ENCODE results near the gene SLC29A4. TPM values are rescaled to one million over a fixed set of nuclear protein-coding genes. Genes with fewer than 3 reads are reported as not detected.

Gene SLC29A4
- total and polyA plus RNA-seq, 2 of the 4 experiments (the other 2 are of a cell fraction): 2.3 to 7.6 TPM

DNA sequence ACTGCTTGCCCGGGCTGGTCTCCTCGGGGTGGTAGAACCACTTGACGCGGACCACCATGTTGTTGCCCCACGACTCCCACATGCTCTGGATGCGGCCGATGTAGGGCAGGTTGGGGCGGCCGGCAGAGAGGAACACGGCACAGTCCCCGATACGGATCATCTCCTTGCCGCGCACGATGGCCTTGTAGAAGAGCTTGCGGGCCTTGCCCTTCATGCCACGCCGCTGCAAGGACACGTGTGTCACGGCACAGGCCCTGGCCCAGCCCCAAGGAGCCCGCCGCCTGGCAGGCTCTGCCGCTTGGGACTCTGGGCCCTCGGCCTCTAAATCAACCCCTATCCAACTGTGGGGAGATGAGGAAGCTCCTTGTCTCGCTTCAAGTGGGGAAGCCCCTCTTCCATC, 26.4 kb downstream of the SLC29A4 start:
- H3K9ac ChIP-seq (ENCODE audit: low read depth, low read length): no peak overlapping the region
- ChIA-PET CTCF (no interaction called here), POLR2A (ENCODE audit: unreplicated experiment) (no interaction called here)
- H4K91ac ChIP-seq (ENCODE audit: insufficient read depth, low read depth, low read length): no peak overlapping the region
- no peak overlapping the region for H3K56ac ChIP-seq (ENCODE audit: extremely low read depth, insufficient read depth, low read length)
- H2BK15ac ChIP-seq (ENCODE audit: low read depth, low read length): no peak overlapping the region
- peaks cover 5% of the 10 kb centered on the region for H3K9me1 ChIP-seq (ENCODE audit: insufficient read depth, low read length)
- no peak overlapping the region for H3K27ac ChIP-seq (ENCODE audit: insufficient read depth, low read length)
- H4K8ac ChIP-seq (ENCODE audit: low read depth in 2 of 2, low read length in 2 of 2): no peak overlapping the region
- H3K27me3 ChIP-seq (ENCODE audit: control insufficient read depth, insufficient read depth, low read length): no peaks in the 10 kb centered on the region
- dilution Hi-C loops (cut with HindIII; ENCODE audit: low sequenced_read_pairs, unreplicated experiment) (no loop called here), in situ Hi-C loops (cut with MboI; ENCODE audit: low sequenced_read_pairs) (no loop called here), intact Hi-C loops (cut with micrococcal nuclease) (no loop called here)
- peaks cover 45% of the 10 kb centered on the region for H3K36me3 ChIP-seq (ENCODE audit: control insufficient read depth, insufficient read depth, low read length)
- H4K5ac ChIP-seq (ENCODE audit: low read depth, low read length): no peak overlapping the region
- no peak overlapping the region for H3K18ac ChIP-seq (ENCODE audit: low read depth, low read length)
- no peak overlapping the region for H2BK5ac ChIP-seq (ENCODE audit: low read depth, low read length, poor library complexity, severe bottlenecking)
- no peak overlapping the region for H2AK5ac ChIP-seq (ENCODE audit: low read depth, low read length)
- H2AK9ac ChIP-seq (replicated peaks; ENCODE audit: low read depth, low read length, poor library complexity): no peak overlapping the region
- H2AFZ ChIP-seq (replicated peaks; ENCODE audit: low read length, poor library complexity): no peak overlapping the region
- H3K9me3 ChIP-seq (ENCODE audit: control insufficient read depth, insufficient read depth, low read length): no peaks in the 10 kb centered on the region
- no peak overlapping the region for H3K4ac ChIP-seq (ENCODE audit: low read depth, low read length)
- peaks cover 5% of the 10 kb centered on the region in 2 experiments; a peak in 3 of 4 replicates for H3K79me1 ChIP-seq (ENCODE audit: low read depth in 1 of 2, low read length in 2 of 2)
- no peak overlapping the region for H3K4me2 ChIP-seq (ENCODE audit: low read depth, low read length)
- no peak overlapping the region for H2BK20ac ChIP-seq (ENCODE audit: low read depth, low read length)
- BruUV-seq (replicated peaks): no TSS peak
- H3K4me3 ChIP-seq (ENCODE audit: insufficient read depth, low read depth, low read length): no peak overlapping the region
- no peak overlapping the region for H2BK120ac ChIP-seq (ENCODE audit: low read depth, low read length)
- WGBS, 2 experiments (ENCODE audit: extremely low coverage in 2 of 2, insufficient read length in 1 of 2): 93% methylated on average over 8 of the region's 25 CpGs; no CpG with 5 or more reads in 1 of the 2 experiments
- H3K4me1 ChIP-seq (ENCODE audit: control insufficient read depth, insufficient read depth, low read length): no peaks in the 10 kb centered on the region
- DNase-seq (no peak), ATAC-seq (ENCODE audit: low read depth) (no peak)
- H3K23ac ChIP-seq (ENCODE audit: low read depth, low read length): no peak overlapping the region
- H4K20me1 ChIP-seq (ENCODE audit: insufficient read depth, low read length): peaks cover 6% of the 10 kb centered on the region; the same call in 1 of the 2 replicates
- H3K14ac ChIP-seq (replicated peaks; ENCODE audit: low read depth, low read length): no peak overlapping the region
- no peak for TF ChIP-seq RCOR1 (IDR thresholded peaks at IDR 0.05; ENCODE audit: insufficient replicate concordance, low read length)
- no peak for TF ChIP-seq RFX5 (IDR thresholded peaks at IDR 0.05; ENCODE audit: low read depth, low read length)
- TF ChIP-seq, protein P1, sequence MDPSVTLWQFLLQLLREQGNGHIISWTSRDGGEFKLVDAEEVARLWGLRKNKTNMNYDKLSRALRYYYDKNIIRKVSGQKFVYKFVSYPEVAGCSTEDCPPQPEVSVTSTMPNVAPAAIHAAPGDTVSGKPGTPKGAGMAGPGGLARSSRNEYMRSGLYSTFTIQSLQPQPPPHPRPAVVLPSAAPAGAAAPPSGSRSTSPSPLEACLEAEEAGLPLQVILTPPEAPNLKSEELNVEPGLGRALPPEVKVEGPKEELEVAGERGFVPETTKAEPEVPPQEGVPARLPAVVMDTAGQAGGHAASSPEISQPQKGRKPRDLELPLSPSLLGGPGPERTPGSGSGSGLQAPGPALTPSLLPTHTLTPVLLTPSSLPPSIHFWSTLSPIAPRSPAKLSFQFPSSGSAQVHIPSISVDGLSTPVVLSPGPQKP (IDR thresholded peaks at IDR 0.05; ENCODE audit: borderline replicate concordance, low read depth, low read length): no peak
- TF ChIP-seq RAD21 (IDR thresholded peaks at IDR 0.05; ENCODE audit: low read length): no peak
- no peak for TF ChIP-seq NFE2L2 (IDR thresholded peaks at IDR 0.05; ENCODE audit: low read depth, low read length)
- TF ChIP-seq CEBPB (IDR thresholded peaks at IDR 0.05; ENCODE audit: low read depth, low read length): no peak
- no peak for TF ChIP-seq MAZ (IDR thresholded peaks at IDR 0.05; ENCODE audit: borderline replicate concordance, low read depth, low read length)
- TF ChIP-seq, protein P2, sequence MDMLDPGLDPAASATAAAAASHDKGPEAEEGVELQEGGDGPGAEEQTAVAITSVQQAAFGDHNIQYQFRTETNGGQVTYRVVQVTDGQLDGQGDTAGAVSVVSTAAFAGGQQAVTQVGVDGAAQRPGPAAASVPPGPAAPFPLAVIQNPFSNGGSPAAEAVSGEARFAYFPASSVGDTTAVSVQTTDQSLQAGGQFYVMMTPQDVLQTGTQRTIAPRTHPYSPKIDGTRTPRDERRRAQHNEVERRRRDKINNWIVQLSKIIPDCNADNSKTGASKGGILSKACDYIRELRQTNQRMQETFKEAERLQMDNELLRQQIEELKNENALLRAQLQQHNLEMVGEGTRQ (IDR thresholded peaks at IDR 0.05; ENCODE audit: low read depth, low read length): no peak
- TF ChIP-seq MXI1 (IDR thresholded peaks at IDR 0.05; ENCODE audit: borderline replicate concordance, low read depth, low read length): no peak
- no peak for TF ChIP-seq CHD1 (IDR thresholded peaks at IDR 0.05; ENCODE audit: low read depth, low read length)
- TF ChIP-seq, protein P3, sequence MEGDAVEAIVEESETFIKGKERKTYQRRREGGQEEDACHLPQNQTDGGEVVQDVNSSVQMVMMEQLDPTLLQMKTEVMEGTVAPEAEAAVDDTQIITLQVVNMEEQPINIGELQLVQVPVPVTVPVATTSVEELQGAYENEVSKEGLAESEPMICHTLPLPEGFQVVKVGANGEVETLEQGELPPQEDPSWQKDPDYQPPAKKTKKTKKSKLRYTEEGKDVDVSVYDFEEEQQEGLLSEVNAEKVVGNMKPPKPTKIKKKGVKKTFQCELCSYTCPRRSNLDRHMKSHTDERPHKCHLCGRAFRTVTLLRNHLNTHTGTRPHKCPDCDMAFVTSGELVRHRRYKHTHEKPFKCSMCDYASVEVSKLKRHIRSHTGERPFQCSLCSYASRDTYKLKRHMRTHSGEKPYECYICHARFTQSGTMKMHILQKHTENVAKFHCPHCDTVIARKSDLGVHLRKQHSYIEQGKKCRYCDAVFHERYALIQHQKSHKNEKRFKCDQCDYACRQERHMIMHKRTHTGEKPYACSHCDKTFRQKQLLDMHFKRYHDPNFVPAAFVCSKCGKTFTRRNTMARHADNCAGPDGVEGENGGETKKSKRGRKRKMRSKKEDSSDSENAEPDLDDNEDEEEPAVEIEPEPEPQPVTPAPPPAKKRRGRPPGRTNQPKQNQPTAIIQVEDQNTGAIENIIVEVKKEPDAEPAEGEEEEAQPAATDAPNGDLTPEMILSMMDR (conservative IDR thresholded peaks at IDR 0.05; ENCODE audit: low read depth, low read length): no peak
- TF ChIP-seq BHLHE40 (IDR thresholded peaks at IDR 0.05; ENCODE audit: low read depth, low read length): no peak
